ENCODE data around the gene B4GALNT3.

B4GALNT3 gene

GRCh38 chr12:480831-481816, 21.4 kb downstream of the B4GALNT3 start:
- Mint-ChIP-seq H3K36me3 (no peaks in the 10 kb centered on the region), H3K9me3 (no peaks in the 10 kb centered on the region), H3K27ac (no peak overlapping the region), H3K27me3 (peaks cover 29 to 45% of the 10 kb centered on the region in 2 donors), H3K4me1 (no peaks in the 10 kb centered on the region), H3K4me3 (no peak overlapping the region)
- no peak for DNase-seq
- ATAC-seq (replicated peaks), result no peak

GRCh38 chr12:482061-482460, 22.3 kb downstream of the B4GALNT3 start:
- peaks cover 1 to 3% of the 10 kb centered on the region in 2 donors for H3K9me3 Mint-ChIP-seq
- no peaks in the 10 kb centered on the region for H3K4me1 Mint-ChIP-seq
- H3K27me3 Mint-ChIP-seq, result peaks cover 36 to 53% of the 10 kb centered on the region in 2 donors
- no peak for ATAC-seq (replicated peaks)
- no peak overlapping the region for H3K27ac Mint-ChIP-seq
- H3K36me3 Mint-ChIP-seq, result peaks cover 0 to 1% of the 10 kb centered on the region in 2 donors
- no peak overlapping the region for H3K4me3 Mint-ChIP-seq
- DNase-seq, result no peak

- no peak overlapping the region for H3K27ac Mint-ChIP-seq
- DNase-seq (no peak), ATAC-seq (replicated peaks) (no peak)
- peaks cover under 1 to 7% of the 10 kb centered on the region in 2 donors for H3K36me3 Mint-ChIP-seq
- H3K4me1 Mint-ChIP-seq, result no peaks in the 10 kb centered on the region
- H3K27me3 Mint-ChIP-seq, result peaks cover 44 to 61% of the 10 kb centered on the region in 2 donors
- peaks cover 7 to 9% of the 10 kb centered on the region in 2 donors for H3K9me3 Mint-ChIP-seq
- no peak overlapping the region for H3K4me3 Mint-ChIP-seq
Observed at GRCh38 chr12:484096-484495, 24.4 kb downstream of the B4GALNT3 start.

- Mint-ChIP-seq H3K4me1 (no peaks in the 10 kb centered on the region), H3K27me3 (peaks cover 29 to 33% of the 10 kb centered on the region in 2 donors), H3K9me3 (peaks cover 25 to 30% of the 10 kb centered on the region in 2 donors), H3K4me3 (no peak overlapping the region), H3K27ac (no peak overlapping the region), H3K36me3 (peaks cover 2 to 9% of the 10 kb centered on the region in 2 donors)
- no peak for ATAC-seq (replicated peaks)
- no peak for DNase-seq
Observed at GRCh38 chr12:490260-490659, 30.5 kb downstream of the B4GALNT3 start.

GRCh38 chr12:495466-495865, 35.7 kb downstream of the B4GALNT3 start:
- H3K27ac Mint-ChIP-seq, result no peak overlapping the region
- H3K4me3 Mint-ChIP-seq, result no peak overlapping the region

GRCh38 chr12:496736-497135, 37.0 kb downstream of the B4GALNT3 start:
- Mint-ChIP-seq H3K36me3 (no peaks in the 10 kb centered on the region), H3K9me3 (peaks cover 7 to 11% of the 10 kb centered on the region in 2 donors), H3K4me1 (no peaks in the 10 kb centered on the region), H3K27me3 (peaks cover 20 to 23% of the 10 kb centered on the region in 2 donors), H3K4me3 (no peak overlapping the region), H3K27ac (no peak overlapping the region)
- no peak for DNase-seq
- no peak for ATAC-seq (replicated peaks)

More at GRCh38 chr12:495466-495865, 35.7 kb downstream of the B4GALNT3 start:
- H3K4me1 Mint-ChIP-seq, result no peaks in the 10 kb centered on the region
- no peaks in the 10 kb centered on the region for H3K36me3 Mint-ChIP-seq
- ATAC-seq (replicated peaks) (no peak), DNase-seq (no peak)
- H3K9me3 Mint-ChIP-seq, result peaks cover 11% of the 10 kb centered on the region in 2 donors
- peaks cover 15 to 19% of the 10 kb centered on the region in 2 donors for H3K27me3 Mint-ChIP-seq

GRCh38 chr12:497501-498160, 37.9 kb downstream of the B4GALNT3 start:
- H3K4me3 Mint-ChIP-seq, result no peak overlapping the region

GRCh38 chr12:499837-500458, 40.2 kb downstream of the B4GALNT3 start:
- DNase-seq (no peak), ATAC-seq (replicated peaks) (no peak)
- no peak overlapping the region for H3K4me3 Mint-ChIP-seq
- H3K9me3 Mint-ChIP-seq, result no peaks in the 10 kb centered on the region
- H3K27me3 Mint-ChIP-seq, result peaks cover 24 to 32% of the 10 kb centered on the region in 2 donors
- H3K36me3 Mint-ChIP-seq, result no peaks in the 10 kb centered on the region
- H3K27ac Mint-ChIP-seq, result no peak overlapping the region
- H3K4me1 Mint-ChIP-seq, result no peaks in the 10 kb centered on the region

More at GRCh38 chr12:497501-498160, 37.9 kb downstream of the B4GALNT3 start:
- no peaks in the 10 kb centered on the region for H3K4me1 Mint-ChIP-seq
- ATAC-seq (replicated peaks) (no peak), DNase-seq (no peak)
- H3K27ac Mint-ChIP-seq, result no peak overlapping the region
- peaks cover 20 to 23% of the 10 kb centered on the region in 2 donors for H3K27me3 Mint-ChIP-seq
- H3K36me3 Mint-ChIP-seq, result no peaks in the 10 kb centered on the region
- H3K9me3 Mint-ChIP-seq, result peaks cover 3 to 5% of the 10 kb centered on the region in 2 donors

- no peak overlapping the region for H3K27ac Mint-ChIP-seq
- no peaks in the 10 kb centered on the region for H3K9me3 Mint-ChIP-seq
- peaks cover 34 to 42% of the 10 kb centered on the region in 2 donors for H3K27me3 Mint-ChIP-seq
- ATAC-seq (replicated peaks), result no peak
- no peak overlapping the region for H3K4me3 Mint-ChIP-seq
- no peaks in the 10 kb centered on the region for H3K4me1 Mint-ChIP-seq
- DNase-seq, result no peak
- H3K36me3 Mint-ChIP-seq, result no peaks in the 10 kb centered on the region
Observed at GRCh38 chr12:501722-502447, 42.1 kb downstream of the B4GALNT3 start.

GRCh38 chr12:503111-503761, 43.5 kb downstream of the B4GALNT3 start:
- H3K9me3 Mint-ChIP-seq, result no peaks in the 10 kb centered on the region
- no peak overlapping the region for H3K4me3 Mint-ChIP-seq
- H3K36me3 Mint-ChIP-seq, result no peaks in the 10 kb centered on the region
- no peak overlapping the region for H3K27ac Mint-ChIP-seq
- ATAC-seq (replicated peaks) (no peak), DNase-seq (no peak)
- H3K4me1 Mint-ChIP-seq, result no peaks in the 10 kb centered on the region
- H3K27me3 Mint-ChIP-seq, result peaks cover 28 to 35% of the 10 kb centered on the region in 2 donors

- Mint-ChIP-seq H3K9me3 (no peaks in the 10 kb centered on the region), H3K27me3 (peaks cover 30 to 39% of the 10 kb centered on the region in 2 donors), H3K27ac (no peak overlapping the region), H3K36me3 (no peaks in the 10 kb centered on the region), H3K4me1 (peaks cover 2 to 6% of the 10 kb centered on the region in 2 donors), H3K4me3 (no peak overlapping the region)
- ATAC-seq (replicated peaks) (no peak), DNase-seq (no peak)
Observed at GRCh38 chr12:505221-505620, 45.5 kb downstream of the B4GALNT3 start.

- H3K4me1 Mint-ChIP-seq, result peaks cover 2 to 6% of the 10 kb centered on the region in 2 donors
- no peaks in the 10 kb centered on the region for H3K36me3 Mint-ChIP-seq
- peaks cover 41 to 44% of the 10 kb centered on the region in 2 donors for H3K27me3 Mint-ChIP-seq
- DNase-seq, result no peak
- no peak overlapping the region for H3K4me3 Mint-ChIP-seq
- ATAC-seq (replicated peaks), result no peak
- no peak overlapping the region for H3K27ac Mint-ChIP-seq
- no peaks in the 10 kb centered on the region for H3K9me3 Mint-ChIP-seq
Observed at GRCh38 chr12:507391-507796, 47.7 kb downstream of the B4GALNT3 start.

GRCh38 chr12:508145-508544, 48.4 kb downstream of the B4GALNT3 start:
- ATAC-seq (replicated peaks) (no peak), DNase-seq (no peak)
- peaks cover 48 to 49% of the 10 kb centered on the region in 2 donors for H3K27me3 Mint-ChIP-seq
- no peaks in the 10 kb centered on the region for H3K36me3 Mint-ChIP-seq
- no peak overlapping the region for H3K4me3 Mint-ChIP-seq
- peaks cover 2 to 6% of the 10 kb centered on the region in 2 donors for H3K4me1 Mint-ChIP-seq
- H3K27ac Mint-ChIP-seq, result no peak overlapping the region
- no peaks in the 10 kb centered on the region for H3K9me3 Mint-ChIP-seq

Measured in stimulated activated naive B cell treated with anti-CD40 and anti-IgM and Interleukin-4, amounts not matched to agents 10 μg/mL and 1 μg/mL and 100 μg/mL, for 72 hours (primary cell).